Measurements from ENCODE around the gene FOXL1. TPM values are rescaled to one million over a fixed set of nuclear protein-coding genes. Genes with fewer than 3 reads are reported as not detected.
A peak's percentile ranks its signal among the peaks of the same experiment; 100 is the strongest.

Gene FOXL1
- total and polyA plus RNA-seq, 2 of the 13 experiments (the other 11 are each of a cell fraction or from before 2014, with no cell fraction given): not detected

DNA sequence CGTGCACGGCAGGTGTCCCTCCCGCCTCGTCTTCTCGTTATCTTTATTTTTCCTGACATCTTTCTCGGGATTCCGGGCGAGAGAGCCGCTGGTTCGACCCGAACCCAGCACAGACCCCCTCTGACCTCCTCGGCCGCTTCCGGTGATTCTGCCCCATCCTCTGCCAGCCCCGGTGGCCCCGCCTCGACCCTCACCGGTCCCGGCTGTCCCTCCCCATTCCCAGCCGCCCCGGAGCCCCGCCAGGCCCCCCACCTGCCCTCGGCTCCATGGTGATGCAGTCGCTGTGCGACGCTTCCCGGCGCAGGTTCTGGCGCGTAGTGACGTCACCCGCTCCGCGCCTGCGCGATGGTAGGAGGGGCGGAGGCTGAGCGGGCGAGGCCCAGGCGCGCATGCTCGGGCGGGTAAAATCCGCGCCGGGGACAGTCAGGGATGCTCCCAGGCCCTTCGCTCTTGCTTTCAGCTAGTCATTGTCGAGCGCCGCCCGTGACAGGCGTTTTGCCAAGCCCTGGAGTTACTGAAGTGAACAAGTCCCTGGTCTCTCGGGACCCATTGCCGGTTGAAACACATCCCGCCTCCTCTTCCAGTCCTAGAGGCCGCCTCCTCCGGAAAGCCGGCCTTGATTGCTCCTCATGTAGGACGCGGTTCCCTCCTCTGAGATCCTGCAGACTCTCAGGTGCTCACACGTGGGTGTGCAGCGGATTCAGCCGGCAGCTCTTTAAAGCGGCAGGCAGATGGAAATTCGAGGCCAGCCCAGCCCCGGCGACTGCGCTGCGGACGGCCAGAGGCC is 23.2 kb upstream of the FOXL1 start, which contains the start of gene MTHFSD (continued):
- TF ChIP-seq, protein P1, sequence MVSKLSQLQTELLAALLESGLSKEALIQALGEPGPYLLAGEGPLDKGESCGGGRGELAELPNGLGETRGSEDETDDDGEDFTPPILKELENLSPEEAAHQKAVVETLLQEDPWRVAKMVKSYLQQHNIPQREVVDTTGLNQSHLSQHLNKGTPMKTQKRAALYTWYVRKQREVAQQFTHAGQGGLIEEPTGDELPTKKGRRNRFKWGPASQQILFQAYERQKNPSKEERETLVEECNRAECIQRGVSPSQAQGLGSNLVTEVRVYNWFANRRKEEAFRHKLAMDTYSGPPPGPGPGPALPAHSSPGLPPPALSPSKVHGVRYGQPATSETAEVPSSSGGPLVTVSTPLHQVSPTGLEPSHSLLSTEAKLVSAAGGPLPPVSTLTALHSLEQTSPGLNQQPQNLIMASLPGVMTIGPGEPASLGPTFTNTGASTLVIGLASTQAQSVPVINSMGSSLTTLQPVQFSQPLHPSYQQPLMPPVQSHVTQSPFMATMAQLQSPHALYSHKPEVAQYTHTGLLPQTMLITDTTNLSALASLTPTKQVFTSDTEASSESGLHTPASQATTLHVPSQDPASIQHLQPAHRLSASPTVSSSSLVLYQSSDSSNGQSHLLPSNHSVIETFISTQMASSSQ (IDR thresholded peaks at IDR 0.05; ENCODE audit: low read depth): no peak
- TF ChIP-seq, protein P1 (CRISPR knock-in tag; IDR thresholded peaks at IDR 0.05; ENCODE audit: borderline replicate concordance): no peak; the same call in 1 of the 2 replicates
- TF ChIP-seq MAFG (CRISPR knock-in tag; IDR thresholded peaks at IDR 0.05) (no peak), MIER3 (CRISPR knock-in tag; IDR thresholded peaks at IDR 0.05; ENCODE audit: borderline replicate concordance) (no peak), CHCHD3 (CRISPR knock-in tag; IDR thresholded peaks at IDR 0.05) (peak; percentile 31; the same call in 1 of the 2 replicates), ZNF253 (CRISPR knock-in tag; IDR thresholded peaks at IDR 0.05; ENCODE audit: borderline replicate concordance) (no peak; the same call in 1 of the 2 replicates), ZFP36 (IDR thresholded peaks at IDR 0.05; ENCODE audit: borderline replicate concordance, low read depth, low read length, partially characterized antibody) (peak; percentile 99), ZNF776 (CRISPR knock-in tag; IDR thresholded peaks at IDR 0.05) (peak; percentile 79), U2AF1 (optimal IDR thresholded peaks at IDR 0.05; ENCODE audit: low read depth, low read length) (no peak), HNRNPLL (IDR thresholded peaks at IDR 0.05; ENCODE audit: low read depth, low read length, poor library complexity, severe bottlenecking) (peak; percentile 31)
- TF ChIP-seq, protein P2, sequence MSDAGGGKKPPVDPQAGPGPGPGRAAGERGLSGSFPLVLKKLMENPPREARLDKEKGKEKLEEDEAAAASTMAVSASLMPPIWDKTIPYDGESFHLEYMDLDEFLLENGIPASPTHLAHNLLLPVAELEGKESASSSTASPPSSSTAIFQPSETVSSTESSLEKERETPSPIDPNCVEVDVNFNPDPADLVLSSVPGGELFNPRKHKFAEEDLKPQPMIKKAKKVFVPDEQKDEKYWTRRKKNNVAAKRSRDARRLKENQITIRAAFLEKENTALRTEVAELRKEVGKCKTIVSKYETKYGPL (CRISPR knock-in tag; IDR thresholded peaks at IDR 0.05): no peak
- TF ChIP-seq, protein P3, sequence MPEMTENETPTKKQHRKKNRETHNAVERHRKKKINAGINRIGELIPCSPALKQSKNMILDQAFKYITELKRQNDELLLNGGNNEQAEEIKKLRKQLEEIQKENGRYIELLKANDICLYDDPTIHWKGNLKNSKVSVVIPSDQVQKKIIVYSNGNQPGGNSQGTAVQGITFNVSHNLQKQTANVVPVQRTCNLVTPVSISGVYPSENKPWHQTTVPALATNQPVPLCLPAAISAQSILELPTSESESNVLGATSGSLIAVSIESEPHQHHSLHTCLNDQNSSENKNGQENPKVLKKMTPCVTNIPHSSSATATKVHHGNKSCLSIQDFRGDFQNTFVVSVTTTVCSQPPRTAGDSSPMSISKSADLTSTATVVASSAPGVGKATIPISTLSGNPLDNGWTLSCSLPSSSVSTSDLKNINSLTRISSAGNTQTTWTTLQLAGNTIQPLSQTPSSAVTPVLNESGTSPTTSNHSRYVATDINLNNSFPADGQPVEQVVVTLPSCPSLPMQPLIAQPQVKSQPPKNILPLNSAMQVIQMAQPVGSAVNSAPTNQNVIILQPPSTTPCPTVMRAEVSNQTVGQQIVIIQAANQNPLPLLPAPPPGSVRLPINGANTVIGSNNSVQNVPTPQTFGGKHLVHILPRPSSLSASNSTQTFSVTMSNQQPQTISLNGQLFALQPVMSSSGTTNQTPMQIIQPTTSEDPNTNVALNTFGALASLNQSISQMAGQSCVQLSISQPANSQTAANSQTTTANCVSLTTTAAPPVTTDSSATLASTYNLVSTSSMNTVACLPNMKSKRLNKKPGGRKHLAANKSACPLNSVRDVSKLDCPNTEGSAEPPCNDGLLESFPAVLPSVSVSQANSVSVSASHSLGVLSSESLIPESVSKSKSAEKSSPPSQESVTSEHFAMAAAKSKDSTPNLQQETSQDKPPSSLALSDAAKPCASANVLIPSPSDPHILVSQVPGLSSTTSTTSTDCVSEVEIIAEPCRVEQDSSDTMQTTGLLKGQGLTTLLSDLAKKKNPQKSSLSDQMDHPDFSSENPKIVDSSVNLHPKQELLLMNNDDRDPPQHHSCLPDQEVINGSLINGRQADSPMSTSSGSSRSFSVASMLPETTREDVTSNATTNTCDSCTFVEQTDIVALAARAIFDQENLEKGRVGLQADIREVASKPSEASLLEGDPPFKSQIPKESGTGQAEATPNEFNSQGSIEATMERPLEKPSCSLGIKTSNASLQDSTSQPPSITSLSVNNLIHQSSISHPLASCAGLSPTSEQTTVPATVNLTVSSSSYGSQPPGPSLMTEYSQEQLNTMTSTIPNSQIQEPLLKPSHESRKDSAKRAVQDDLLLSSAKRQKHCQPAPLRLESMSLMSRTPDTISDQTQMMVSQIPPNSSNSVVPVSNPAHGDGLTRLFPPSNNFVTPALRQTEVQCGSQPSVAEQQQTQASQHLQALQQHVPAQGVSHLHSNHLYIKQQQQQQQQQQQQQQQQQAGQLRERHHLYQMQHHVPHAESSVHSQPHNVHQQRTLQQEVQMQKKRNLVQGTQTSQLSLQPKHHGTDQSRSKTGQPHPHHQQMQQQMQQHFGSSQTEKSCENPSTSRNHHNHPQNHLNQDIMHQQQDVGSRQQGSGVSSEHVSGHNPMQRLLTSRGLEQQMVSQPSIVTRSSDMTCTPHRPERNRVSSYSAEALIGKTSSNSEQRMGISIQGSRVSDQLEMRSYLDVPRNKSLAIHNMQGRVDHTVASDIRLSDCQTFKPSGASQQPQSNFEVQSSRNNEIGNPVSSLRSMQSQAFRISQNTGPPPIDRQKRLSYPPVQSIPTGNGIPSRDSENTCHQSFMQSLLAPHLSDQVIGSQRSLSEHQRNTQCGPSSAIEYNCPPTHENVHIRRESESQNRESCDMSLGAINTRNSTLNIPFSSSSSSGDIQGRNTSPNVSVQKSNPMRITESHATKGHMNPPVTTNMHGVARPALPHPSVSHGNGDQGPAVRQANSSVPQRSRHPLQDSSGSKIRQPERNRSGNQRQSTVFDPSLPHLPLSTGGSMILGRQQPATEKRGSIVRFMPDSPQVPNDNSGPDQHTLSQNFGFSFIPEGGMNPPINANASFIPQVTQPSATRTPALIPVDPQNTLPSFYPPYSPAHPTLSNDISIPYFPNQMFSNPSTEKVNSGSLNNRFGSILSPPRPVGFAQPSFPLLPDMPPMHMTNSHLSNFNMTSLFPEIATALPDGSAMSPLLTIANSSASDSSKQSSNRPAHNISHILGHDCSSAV (CRISPR knock-in tag; IDR thresholded peaks at IDR 0.05; ENCODE audit: borderline replicate concordance): 0 out of 2 replicates have a peak, but pooled peaks have one; percentile 85
- TF ChIP-seq, protein P4, sequence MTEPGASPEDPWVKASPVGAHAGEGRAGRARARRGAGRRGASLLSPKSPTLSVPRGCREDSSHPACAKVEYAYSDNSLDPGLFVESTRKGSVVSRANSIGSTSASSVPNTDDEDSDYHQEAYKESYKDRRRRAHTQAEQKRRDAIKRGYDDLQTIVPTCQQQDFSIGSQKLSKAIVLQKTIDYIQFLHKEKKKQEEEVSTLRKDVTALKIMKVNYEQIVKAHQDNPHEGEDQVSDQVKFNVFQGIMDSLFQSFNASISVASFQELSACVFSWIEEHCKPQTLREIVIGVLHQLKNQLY (CRISPR knock-in tag; IDR thresholded peaks at IDR 0.05): no peak
